HG03108 (cell line): ENCODE data around the gene TEKT2.

ENCODE experiments used
- ATAC-seq: cut with Tn5 transposase; IDR thresholded peaks from one replicate; pipeline ENCODE4 v1.9.1; 2021; ENCODE audit warnings: moderate library complexity; ENCODE audit not compliant: unreplicated experiment

Gene TEKT2

DNA sequence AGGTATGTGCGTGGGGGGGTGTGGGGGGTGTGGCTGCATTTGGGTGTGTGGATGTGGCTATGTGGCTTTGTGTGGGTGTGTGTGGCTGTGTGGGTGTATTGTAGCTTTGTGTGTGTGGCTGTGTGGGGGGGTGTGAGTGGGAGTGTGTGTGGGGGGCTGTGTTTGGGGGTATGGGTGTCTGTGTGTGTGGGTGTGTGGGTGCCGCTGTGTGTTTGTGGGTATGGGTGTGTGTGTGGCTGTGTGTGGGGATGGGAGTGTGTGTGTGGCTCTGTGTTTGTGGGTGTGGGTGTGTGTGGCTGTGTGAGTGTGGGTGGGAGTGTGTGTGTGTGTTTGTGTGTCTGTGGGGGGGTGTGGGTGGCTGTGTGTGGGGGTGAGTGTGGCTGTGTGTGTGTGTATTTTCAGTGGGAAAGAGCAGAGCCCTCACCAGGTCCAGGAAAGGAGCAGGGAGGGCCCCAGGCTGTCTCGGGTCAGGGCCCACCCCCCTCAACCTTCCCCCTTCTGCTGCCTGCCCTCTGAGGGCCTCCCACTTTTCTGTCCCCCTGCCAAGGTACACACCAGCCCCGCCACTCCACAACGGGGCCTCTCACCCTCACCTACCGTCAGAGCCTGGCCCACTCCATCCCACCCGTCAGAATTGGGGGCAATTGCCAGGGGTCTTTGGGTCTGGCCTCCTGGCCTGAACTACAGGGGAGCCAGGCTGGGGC is 43.1 kb downstream of the TEKT2 start:
- ATAC-seq = no peak

DNA sequence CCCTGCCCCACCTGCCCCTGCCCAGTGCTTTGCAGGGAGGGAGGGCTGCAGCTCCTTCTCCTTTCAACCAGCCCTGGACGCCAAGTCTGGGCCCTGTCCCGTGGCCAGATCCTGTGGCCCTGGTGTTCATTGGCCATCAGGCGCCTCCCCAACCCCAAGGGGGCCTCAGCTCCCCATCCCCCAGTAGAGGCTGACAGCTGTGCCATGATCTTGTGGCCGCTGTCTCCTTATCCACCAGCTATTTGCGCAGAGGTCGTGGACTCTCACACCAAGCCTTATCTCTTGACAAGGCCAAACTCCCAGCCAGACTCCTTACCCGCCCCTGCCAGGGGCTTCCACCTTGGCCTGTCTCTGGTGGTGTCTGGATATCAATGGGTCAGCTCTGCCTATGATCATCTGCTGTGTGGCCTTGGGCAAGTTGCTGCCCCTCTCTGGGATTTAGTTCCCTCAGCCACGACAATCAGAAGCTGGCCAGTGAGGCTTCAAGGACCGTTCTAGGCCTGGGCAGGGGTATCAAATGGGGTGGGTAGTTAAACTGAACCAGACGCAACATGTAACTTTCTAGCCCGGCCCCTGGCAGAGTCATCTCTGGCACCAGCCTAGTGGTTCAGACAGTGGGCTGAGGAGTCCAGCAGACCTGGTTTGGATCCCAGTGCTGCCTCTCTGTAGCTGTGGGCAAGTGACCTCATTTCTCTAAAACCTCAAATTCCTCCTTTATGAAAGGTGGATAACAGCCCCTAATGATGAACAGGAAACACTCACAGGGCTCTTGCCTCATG is 44.4 kb downstream of the TEKT2 start:
- ATAC-seq = no peak

DNA sequence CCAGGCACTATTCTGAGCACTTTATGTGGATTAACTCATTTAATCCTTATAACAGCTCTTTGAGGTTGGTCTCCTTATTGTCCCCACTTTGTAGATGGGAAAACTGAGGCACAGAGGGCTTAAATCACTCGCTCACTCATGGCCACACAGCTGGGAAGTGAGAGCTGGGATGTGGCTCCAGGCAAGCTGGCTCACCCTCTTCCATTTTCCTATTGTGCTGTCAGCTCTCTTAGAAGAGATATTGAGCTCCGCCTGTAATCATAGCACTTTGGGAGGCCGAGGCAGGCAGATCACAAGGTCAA is 45.0 kb downstream of the TEKT2 start:
- ATAC-seq = no peak

DNA sequence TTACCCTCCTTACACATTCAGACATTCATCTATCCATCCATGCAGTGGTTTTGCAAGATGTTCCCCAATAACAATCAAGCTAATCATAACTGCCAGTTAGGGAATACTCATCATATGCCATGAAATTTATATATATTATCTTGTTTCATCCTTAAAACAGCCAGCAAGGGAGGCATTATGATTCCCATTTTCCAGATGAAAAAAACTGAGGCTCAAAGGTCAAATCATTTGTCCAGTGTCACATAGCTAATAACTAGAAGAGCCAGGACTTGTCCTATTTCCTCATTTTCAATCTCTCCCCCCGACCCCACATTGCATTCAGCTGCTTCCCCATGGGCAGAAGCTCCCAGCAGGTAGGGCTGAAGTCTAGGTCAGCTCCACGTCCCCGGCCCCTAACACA is 48.1 kb downstream of the TEKT2 start:
- no peak for ATAC-seq

DNA sequence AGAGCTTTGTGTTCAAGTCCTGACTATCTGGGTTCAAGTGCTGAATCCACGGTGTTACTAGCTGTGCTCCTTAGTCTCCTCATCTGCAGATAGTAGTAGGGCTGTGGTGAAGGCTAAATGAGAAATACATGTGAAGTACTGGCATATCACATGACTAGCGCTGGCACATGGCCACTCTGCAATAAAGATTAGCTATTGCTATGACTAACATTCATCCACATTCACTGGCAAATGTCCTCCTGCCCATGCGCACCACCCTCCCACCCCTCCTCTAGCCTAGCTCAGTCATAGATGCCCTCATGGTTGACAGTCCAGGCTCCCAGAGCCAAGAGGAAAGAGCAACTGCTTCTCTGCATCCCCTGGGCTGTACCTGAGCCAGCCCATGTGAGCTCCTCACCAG is 49.6 kb downstream of the TEKT2 start:
- no peak for ATAC-seq

DNA sequence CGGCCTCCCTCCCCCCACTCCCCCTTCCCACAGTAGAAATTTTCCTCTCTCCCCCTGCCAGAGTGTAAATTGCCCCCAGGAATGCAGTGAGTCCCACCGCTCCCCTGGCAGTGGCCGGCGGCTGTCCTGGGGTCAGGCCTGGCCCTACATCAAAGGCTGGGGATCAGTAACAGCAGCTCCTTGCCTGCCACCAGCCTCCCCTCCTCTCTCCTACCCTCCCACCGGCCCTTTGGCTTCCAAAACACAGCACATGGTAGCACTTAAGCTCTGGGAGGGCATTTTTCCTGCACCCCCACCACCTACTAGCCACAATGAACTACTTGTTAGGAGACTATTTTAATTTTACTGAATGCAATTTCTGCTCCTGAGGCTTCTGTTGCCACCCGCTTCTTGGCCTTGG is 50.1 kb downstream of the TEKT2 start:
- ATAC-seq = no peak

DNA sequence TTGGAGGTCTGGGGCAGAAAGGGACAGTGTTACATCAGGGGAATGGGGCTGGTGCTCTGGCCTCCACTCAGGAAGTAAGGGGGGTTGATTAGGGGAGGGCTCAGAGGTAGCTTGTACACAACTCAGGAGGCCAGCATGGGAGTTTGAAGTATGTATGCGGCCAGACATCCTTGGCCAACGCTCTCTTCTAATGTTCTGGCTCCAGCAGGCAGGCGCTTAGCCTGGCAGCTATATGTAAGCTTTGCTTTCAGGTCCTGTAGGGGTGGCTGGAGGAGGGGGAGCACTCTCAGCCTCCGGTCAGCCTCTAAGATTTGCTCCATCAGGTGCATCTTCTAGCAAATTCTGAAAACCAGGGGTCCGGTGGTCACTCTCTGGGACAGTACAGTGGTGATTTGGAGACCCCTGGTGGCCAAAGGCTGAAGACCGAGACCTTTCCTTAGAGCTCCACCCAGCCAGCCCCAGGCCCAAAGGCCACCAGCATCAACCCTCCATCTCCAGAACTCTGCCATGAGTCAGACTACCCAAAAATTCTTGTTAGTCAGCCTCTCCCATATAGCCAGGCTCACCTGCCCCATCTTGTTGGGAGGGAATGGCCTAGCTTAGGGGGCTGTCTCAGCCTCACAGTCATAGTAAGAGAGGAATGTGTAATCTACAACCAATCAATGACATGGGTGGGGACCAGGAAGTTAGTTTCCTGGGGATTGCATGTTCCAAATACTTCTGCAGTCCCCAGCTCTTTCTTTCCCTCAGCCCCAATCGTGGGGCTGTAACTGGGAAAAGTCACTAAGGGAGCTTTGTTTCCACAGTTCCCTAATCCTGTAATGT is 50.8 kb downstream of the TEKT2 start:
- ATAC-seq = no peak

DNA sequence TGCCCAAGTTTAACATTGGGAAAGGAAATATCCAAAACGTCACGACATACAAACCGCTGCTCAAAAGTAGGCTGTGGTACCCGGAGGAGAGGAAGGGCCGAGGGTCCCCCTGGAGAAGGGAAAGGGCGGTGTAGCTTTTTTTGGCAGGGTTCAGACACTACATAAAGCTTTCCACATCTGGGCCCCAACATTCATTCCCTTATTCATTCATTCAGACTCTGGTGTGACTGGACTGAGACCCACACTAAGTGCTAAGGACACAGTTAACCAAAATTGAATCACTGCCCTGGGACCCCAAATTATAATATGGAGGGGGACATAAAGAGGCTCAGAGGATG is 51.4 kb downstream of the TEKT2 start:
- ATAC-seq = no peak

DNA sequence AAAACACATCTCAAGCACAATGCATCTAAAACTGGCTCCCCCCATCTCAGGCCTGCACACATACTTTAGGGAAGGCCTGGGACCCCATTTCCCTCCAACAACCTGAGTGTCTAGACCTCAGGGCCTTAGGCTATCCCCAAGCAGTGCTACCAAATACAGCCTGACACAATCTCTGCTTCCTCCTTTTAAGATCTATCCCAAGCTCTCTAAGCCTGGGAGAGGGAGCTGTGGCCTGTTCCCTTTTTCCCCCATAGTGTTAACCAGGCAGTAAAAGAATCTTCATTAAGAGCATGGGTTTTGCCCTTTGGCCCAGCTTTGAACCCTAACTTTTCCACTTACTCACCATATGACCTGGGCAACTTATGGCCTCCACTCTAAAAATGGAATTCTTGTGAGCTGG is 51.9 kb downstream of the TEKT2 start:
- no peak for ATAC-seq

DNA sequence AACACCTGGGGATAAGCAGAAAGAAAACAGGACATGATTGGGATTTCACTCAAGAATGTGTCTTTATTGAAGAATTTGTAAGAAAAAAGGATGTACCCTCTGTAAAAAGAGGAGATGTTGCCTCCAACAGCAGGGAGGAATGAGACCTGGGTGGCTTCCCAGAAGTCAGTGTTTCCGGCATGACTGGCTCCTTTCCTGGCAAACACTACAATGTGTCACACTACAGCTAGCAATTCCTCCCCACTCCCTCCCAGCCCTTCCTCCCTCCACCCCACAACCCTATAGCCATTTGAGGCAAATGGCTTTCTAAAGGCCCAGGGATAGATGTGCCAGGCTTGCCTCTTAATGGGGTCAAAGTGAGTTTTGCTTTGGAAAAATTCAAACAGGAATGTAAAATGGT is 52.6 kb downstream of the TEKT2 start:
- ATAC-seq = no peak

DNA sequence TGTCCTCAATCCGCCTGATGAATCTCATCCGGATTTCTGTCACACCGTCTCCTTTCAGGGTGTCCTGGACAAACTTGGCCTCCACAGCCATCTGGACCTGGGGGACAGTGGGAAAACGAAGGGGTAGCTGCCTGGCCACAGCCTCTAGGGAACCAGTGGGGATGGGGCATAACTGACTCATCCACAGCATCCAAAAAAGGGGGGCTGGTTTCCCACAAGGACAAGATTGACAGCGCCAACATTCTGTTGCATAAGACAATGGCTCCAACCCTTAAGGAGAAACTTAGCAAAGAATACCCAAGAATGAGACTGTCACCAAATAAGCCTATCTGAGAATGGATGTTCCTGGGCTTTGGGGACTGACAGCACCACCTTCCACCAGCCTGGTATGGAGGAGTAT is 53.3 kb downstream of the TEKT2 start:
- ATAC-seq = no peak

DNA sequence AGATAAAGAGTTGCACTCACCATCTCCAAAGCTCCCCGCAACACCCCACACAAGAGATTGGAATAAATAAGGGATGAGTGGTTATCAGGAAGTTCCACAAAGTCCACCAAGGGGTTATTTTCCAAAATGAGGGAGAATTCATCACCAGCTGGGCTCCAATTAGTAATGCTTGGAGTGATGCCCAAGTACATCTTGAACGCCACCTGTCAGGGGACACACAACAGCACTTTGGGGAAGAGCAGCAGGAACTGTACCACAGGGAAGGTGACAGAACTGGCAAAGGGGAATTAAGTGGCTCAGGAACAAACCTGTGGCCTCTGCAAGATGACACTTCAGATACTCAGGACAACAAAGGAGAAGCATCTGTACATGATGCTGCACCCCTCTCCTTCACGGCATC is 53.9 kb downstream of the TEKT2 start:
- no peak for ATAC-seq
